Testis (tissue), 3 donors: ENCODE data around the gene BLCAP. TPM values are rescaled to one million over a fixed set of nuclear protein-coding genes. Genes with fewer than 3 reads are reported as not detected.
A peak's percentile ranks its signal among the peaks of the same experiment; 100 is the strongest.

Source experiments
- DNase-seq: peaks from one replicate; pipeline ENCODE4 v3.0.0-alpha.2; 2019
- H3K27ac ChIP-seq, 2 donors: fragments of 200-600 bp; sonication (generic); one replicate each; pipeline ENCODE4 v1.5.1; 2019
- H3K27me3 ChIP-seq: fragments of 200-600 bp; sonication (generic); one replicate; pipeline ENCODE4 v1.5.1; 2019
- H3K36me3 ChIP-seq: fragments of 200-600 bp; sonication (generic); one replicate; pipeline ENCODE4 v1.5.1; 2017; ENCODE audit warnings: low read depth; ENCODE audit errors: missing control alignments
- H3K4me1 ChIP-seq: fragments of 200-600 bp; sonication (generic); one replicate; pipeline ENCODE4 v1.5.1; 2019
- H3K4me3 ChIP-seq, 2 donors: fragments of 200-600 bp; sonication (generic); one replicate each; pipeline ENCODE4 v1.5.1; 2017 to 2019
- H3K9me3 ChIP-seq: fragments of 200-600 bp; sonication (generic); one replicate; pipeline ENCODE4 v1.5.1; 2017
- CTCF ChIP-seq, 3 experiments: fragments of 450-650 bp in 2 of 3; fragments of 200-600 bp in 1 of 3; sonication (generic) in 1 of 3; IDR thresholded peaks; one replicate each; pipeline ENCODE4 v1.5.1; 2016 to 2019; ENCODE audit warnings: antibody characterized with exemption in 3 of 3, mild to moderate bottlenecking in 2 of 3, moderate library complexity in 1 of 3
- POLR2A ChIP-seq: fragments of 450-650 bp; IDR thresholded peaks from one replicate; pipeline ENCODE4 v1.6.1; 2017; ENCODE audit warnings: antibody characterized with exemption, mild to moderate bottlenecking, moderate library complexity
- WGBS, 2 donors: methylation state at CpG; one replicate each; pipeline ENCODE4 v1.1.5; 2018; 5-methylcytosine and 5-hydroxymethylcytosine counted together
- intact Hi-C: fragments of 100-400 bp; cut with DNase I; formaldehyde crosslinking; loops from one replicate; pipeline ENCODE4 v1.15.1; 2023; ENCODE audit warnings: low total_unique reads
- polyA plus RNA-seq: library from polyadenylated mRNA; stranded (reverse); fragments of 350-450 nt; fragmentation: Illumina TruSeq; extraction: RNeasy Lipid Tissue Mini Kit (QIAGEN cat#74804); gene quantifications from one replicate; pipeline ENCODE4 v1.2.3, GENCODE V29; 2014; ENCODE audit warnings: low read depth, low replicate concordance; ENCODE audit not compliant: insufficient read depth
- total RNA-seq, 2 donors: library from RNA; depleted of rRNA; stranded (reverse); fragments of >200 nt; gene quantifications; one replicate each; pipeline ENCODE4 v1.2.3, GENCODE V29; 2016

BLCAP gene
- total and polyA plus RNA-seq, 3 donors from 2014 or later = 76.9 to 83.6 (median 80.0) TPM

- 48 to 82% methylated on average over 2 to 9 of the region's 19 CpGs for WGBS, 2 donors
- Histone ChIP-seq H3K4me1 (no peaks in the 10 kb centered on the region), H3K27ac (no peak overlapping the region), H3K4me3 (peak overlapping the region; percentile 7 to 25), H3K9me3 (no peaks in the 10 kb centered on the region), H3K36me3 (no peaks in the 10 kb centered on the region), H3K27me3 (no peaks in the 10 kb centered on the region)
- TF ChIP-seq CTCF (IDR thresholded peaks at IDR 0.05) (no peak), POLR2A (no peak)
- no peak for DNase-seq
- intact Hi-C loops = loop anchor here (10.0 kb wide), 1 partner anchor 431 kb away; no protein-coding TSS in a partner anchor
These were observed 36.3 kb upstream of the BLCAP start for GRCh38 chr20:37564016-37564387.

GRCh38 chr20:37562695-37563480 is 35.2 kb upstream of the BLCAP start:
- Histone ChIP-seq H3K36me3 (no peaks in the 10 kb centered on the region), H3K4me3 (no peak overlapping the region), H3K27me3 (no peaks in the 10 kb centered on the region), H3K4me1 (no peaks in the 10 kb centered on the region), H3K27ac (no peak overlapping the region), H3K9me3 (no peaks in the 10 kb centered on the region)
- DNase-seq = no peak
- WGBS, 2 donors = 68 to 77% methylated on average over 3 of the region's 3 CpGs
- intact Hi-C loops = loop anchor here (10.0 kb wide), 1 partner anchor 432 kb away; no protein-coding TSS in a partner anchor
- no peak for TF ChIP-seq POLR2A
- TF ChIP-seq CTCF (IDR thresholded peaks at IDR 0.05) = no peak

- H3K36me3 ChIP-seq = no peaks in the 10 kb centered on the region
- 76 to 86% methylated on average over 4 of the region's 4 CpGs for WGBS, 2 donors
- TF ChIP-seq POLR2A = no peak
- no peak for TF ChIP-seq CTCF (IDR thresholded peaks at IDR 0.05)
- no peak overlapping the region for H3K27ac ChIP-seq
- no peak for DNase-seq
- H3K4me3 ChIP-seq = no peak overlapping the region
- intact Hi-C loops = loop anchor here (10.0 kb wide), 1 partner anchor 434 kb away; no protein-coding TSS in a partner anchor
- no peaks in the 10 kb centered on the region for H3K27me3 ChIP-seq
- no peaks in the 10 kb centered on the region for H3K9me3 ChIP-seq
- no peaks in the 10 kb centered on the region for H3K4me1 ChIP-seq
These were observed 33.0 kb upstream of the BLCAP start for GRCh38 chr20:37560629-37561028.

- H3K9me3 ChIP-seq = no peaks in the 10 kb centered on the region
- intact Hi-C loops = loop anchor here (10.0 kb wide), 1 partner anchor 435 kb away; no protein-coding TSS in a partner anchor
- no peaks in the 10 kb centered on the region for H3K36me3 ChIP-seq
- H3K27me3 ChIP-seq = no peaks in the 10 kb centered on the region
- no peak for DNase-seq
- whole genome bisulfite sequencing, 2 donors = 90 to 91% methylated on average over 11 of the region's 11 CpGs
- H3K27ac ChIP-seq = no peak overlapping the region
- H3K4me1 ChIP-seq = no peaks in the 10 kb centered on the region
- TF ChIP-seq POLR2A = no peak
- no peak for TF ChIP-seq CTCF (IDR thresholded peaks at IDR 0.05)
- no peak overlapping the region for H3K4me3 ChIP-seq
These were observed 31.8 kb upstream of the BLCAP start for GRCh38 chr20:37559312-37560027.
